Embryonic facial prominence (tissue), 1 donor: Measurements from ENCODE around the gene MYO5B.

Experiments
- DNase-seq: peaks from one replicate; pipeline ENCODE4 v3.0.0-alpha.2; 2016; ENCODE audit errors: extremely low spot score

MYO5B gene

GRCh38 chr18:49884959-49885358, 310.0 kb downstream of the MYO5B start:
- no peak for DNase-seq

- no peak for DNase-seq
These were observed 310.5 kb downstream of the MYO5B start for GRCh38 chr18:49884465-49884864.

- DNase-seq: no peak
These were observed 314.3 kb downstream of the MYO5B start for GRCh38 chr18:49880661-49881060.

- no peak for DNase-seq
These were observed 315.7 kb downstream of the MYO5B start for GRCh38 chr18:49879271-49879580.

- DNase-seq: no peak
These were observed 316.2 kb downstream of the MYO5B start for GRCh38 chr18:49878567-49879270.

- DNase-seq: no peak
These were observed 316.9 kb downstream of the MYO5B start for GRCh38 chr18:49878015-49878414.

GRCh38 chr18:49876536-49876935, 318.4 kb downstream of the MYO5B start:
- DNase-seq: no peak

- no peak for DNase-seq
These were observed 319.2 kb downstream of the MYO5B start for GRCh38 chr18:49875783-49876182.

GRCh38 chr18:49875155-49875554, 319.8 kb downstream of the MYO5B start:
- DNase-seq: no peak

GRCh38 chr18:49874238-49874637, 320.7 kb downstream of the MYO5B start:
- DNase-seq: no peak

- no peak for DNase-seq
These were observed 325.6 kb downstream of the MYO5B start for GRCh38 chr18:49869354-49869753.

- no peak for DNase-seq
These were observed 328.3 kb downstream of the MYO5B start for GRCh38 chr18:49866680-49867079.

- no peak for DNase-seq
These were observed 329.5 kb downstream of the MYO5B start for GRCh38 chr18:49865401-49865800.

GRCh38 chr18:49863769-49864621, 331.0 kb downstream of the MYO5B start:
- DNase-seq: no peak

GRCh38 chr18:49862656-49863385, 332.1 kb downstream of the MYO5B start:
- DNase-seq: no peak

- DNase-seq: no peak
These were observed 333.3 kb downstream of the MYO5B start for GRCh38 chr18:49861659-49862058.

GRCh38 chr18:49859725-49860124, 335.2 kb downstream of the MYO5B start:
- DNase-seq: no peak

GRCh38 chr18:49859021-49859359, 336.0 kb downstream of the MYO5B start:
- DNase-seq: no peak

- DNase-seq: no peak
These were observed 336.5 kb downstream of the MYO5B start for GRCh38 chr18:49858309-49859020.

GRCh38 chr18:49857708-49858107, 337.2 kb downstream of the MYO5B start:
- no peak for DNase-seq

- DNase-seq: no peak
These were observed 338.5 kb downstream of the MYO5B start for GRCh38 chr18:49856496-49856895.
